22Rv1 (cell line): ENCODE data around the gene PTBP3.
A peak's percentile ranks its signal among the peaks of the same experiment; 100 is the strongest.

Experiments used
- H3K27ac ChIP-seq: fragments of 450-650 bp; 2 replicates; pipeline ENCODE4 v1.5.1; 2017
- ZFX ChIP-seq: fragments of 450-650 bp; IDR thresholded peaks from 2 replicates; pipeline ENCODE4 v1.6.1; 2017; ENCODE audit warnings: antibody characterized with exemption, borderline replicate concordance
- TF ChIP-seq, protein P1 (sequence below): fragments of 450-650 bp; IDR thresholded peaks from 2 replicates; pipeline ENCODE4 v1.5.1; 2017; ENCODE audit warnings: mild to moderate bottlenecking

PTBP3 gene

DNA sequence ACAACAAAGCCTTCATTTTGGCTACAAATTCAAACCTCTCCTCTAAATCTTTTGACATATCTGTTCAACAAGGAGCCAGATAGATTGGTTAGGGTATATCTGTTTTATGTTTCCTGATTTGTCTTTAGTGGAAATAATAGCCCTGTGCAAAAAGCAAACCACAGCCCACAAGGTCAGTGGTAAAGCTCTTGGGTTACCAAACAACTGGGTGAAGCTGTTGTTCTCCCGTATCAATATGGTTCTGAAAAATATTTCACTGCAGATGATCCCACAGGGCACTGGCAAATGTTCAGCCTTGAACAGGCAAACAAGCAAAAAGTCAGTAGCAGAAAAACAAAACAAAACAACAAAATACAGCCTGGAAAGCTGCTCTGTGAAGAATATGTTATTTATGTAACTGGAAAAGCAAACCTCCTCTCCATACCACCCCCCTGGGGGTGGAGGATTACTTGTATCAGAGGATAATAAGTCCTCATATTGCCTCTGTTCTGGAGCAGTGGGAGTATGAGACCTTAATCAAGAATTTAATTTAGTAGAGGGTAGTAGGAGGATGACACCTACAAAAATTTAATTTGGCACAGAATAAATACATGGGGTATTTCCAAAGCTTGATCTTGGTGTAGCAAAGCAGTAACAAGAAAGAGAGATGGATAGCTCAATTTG lies 20.8 kb upstream of the PTBP3 start:
- TF ChIP-seq, protein P1, sequence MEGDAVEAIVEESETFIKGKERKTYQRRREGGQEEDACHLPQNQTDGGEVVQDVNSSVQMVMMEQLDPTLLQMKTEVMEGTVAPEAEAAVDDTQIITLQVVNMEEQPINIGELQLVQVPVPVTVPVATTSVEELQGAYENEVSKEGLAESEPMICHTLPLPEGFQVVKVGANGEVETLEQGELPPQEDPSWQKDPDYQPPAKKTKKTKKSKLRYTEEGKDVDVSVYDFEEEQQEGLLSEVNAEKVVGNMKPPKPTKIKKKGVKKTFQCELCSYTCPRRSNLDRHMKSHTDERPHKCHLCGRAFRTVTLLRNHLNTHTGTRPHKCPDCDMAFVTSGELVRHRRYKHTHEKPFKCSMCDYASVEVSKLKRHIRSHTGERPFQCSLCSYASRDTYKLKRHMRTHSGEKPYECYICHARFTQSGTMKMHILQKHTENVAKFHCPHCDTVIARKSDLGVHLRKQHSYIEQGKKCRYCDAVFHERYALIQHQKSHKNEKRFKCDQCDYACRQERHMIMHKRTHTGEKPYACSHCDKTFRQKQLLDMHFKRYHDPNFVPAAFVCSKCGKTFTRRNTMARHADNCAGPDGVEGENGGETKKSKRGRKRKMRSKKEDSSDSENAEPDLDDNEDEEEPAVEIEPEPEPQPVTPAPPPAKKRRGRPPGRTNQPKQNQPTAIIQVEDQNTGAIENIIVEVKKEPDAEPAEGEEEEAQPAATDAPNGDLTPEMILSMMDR = no peak
- TF ChIP-seq ZFX = no peak
- no peak overlapping the region for H3K27ac ChIP-seq

DNA sequence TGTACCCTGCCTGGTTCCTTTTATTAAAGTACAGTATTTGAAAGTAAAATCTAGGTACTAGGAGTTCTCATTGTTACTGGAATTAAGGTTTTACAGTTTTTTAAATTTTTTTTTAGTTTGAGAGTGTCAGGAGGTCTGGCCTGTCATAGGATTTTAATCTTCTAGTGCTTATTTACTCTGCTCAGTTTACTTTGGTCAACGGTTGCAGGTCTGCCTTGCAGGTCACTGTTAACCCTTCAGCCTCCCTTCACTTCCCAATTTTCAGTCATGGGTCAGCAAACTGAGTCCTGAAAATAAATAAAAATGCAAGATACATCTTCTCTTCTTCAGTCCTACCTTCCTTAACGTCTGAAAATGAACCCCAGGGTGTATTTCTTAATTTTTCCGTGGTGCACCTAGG lies 18.8 kb upstream of the PTBP3 start:
- H3K27ac ChIP-seq = no peak overlapping the region
- TF ChIP-seq, protein P1 = no peak
- TF ChIP-seq ZFX = no peak

DNA sequence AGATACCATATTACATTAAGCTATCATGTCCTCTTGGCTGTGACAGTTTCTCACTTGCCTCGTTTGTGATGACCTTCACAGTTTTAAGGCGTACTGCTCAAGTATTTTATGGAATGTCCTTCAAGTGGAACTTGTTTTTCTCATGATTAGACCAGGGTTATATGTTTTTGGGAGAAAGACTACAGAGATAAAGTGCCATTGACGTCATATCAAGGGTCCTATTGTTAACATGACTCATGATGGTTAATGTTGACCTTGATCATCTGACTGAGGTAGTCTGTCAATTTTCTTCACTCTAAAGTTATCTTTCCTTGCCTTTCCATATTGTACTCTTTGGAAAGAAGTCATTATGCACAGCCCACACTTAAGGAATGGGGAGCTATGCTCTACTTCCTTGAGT lies 17.8 kb upstream of the PTBP3 start:
- no peak overlapping the region for H3K27ac ChIP-seq
- TF ChIP-seq ZFX = no peak
- TF ChIP-seq, protein P1 = no peak

DNA sequence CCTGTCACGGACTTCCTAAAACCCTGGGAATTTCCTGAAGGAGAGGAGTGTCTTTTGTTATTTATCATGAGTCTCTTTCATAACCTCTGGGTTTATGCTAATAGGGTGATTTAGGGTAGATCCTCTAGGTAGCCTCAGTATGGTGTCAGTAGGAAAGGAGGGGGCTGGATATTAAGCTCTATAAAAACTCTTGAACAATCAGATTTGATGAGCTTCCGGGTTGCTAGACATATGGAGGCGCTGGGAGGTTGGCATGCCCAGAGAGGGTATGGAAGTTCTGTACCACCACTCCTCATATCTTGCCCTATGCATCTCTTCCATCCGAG lies 15.6 kb upstream of the PTBP3 start:
- no peak for TF ChIP-seq ZFX
- H3K27ac ChIP-seq = no peak overlapping the region

DNA sequence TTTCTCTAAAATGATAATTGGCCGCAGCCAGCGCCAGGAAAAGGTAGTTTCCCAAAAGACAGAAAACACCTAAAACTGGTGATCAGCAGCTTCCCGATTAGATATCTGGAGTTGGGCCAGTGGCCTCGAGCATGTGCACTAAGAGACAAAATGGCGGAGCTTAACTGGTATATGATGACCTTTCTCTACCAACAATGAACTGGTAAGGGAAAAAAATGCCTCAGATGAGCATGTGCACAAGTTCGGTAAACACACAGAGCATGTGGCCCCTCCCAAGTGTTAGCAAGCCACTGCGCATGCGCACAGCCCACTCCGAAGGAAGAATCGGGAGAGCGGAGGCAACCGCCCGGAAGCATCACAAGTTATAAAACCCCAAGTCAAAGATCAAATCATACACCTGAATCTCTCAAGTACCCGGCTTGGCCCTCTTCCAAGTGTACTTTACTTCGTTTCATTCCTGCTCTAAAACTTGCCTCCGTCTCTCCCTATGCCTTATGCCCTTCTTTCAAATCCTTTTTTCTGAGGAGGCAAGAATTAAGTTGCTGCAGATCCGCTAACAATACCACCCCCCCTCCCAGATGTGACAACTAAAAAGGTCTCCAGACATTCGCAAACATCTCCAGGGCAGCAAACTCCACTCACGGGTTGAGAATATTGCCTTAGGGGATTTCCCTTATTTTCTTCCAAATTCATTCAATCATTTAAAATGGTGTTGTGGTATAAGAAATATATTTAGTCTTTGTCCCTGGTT lies 15.0 kb upstream of the PTBP3 start:
- TF ChIP-seq ZFX = no peak
- TF ChIP-seq, protein P1 = no peak
- H3K27ac ChIP-seq = no peak overlapping the region

DNA sequence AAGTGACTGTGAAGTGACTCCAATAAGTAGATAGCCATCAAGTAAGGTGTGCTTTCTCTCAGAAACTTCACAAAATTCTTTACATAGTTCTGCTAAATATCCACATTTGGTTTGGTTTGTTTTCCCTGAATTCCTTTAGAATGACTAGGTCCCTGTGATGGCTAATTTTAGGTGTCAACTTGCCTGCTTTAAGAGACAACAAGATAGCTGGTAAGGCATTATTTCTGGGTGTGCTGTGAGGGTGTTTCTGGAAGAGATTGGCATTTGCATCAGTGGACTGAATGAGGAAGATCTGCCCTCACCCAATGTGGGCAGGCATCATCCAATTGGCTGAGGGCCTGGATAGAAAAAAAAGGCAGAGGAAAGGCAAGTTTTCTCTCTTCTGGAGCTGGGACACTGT lies 8.3 kb upstream of the PTBP3 start:
- H3K27ac ChIP-seq = peak overlapping the region; percentile 16; the same call in 1 of the 2 replicates
- no peak for TF ChIP-seq ZFX
- TF ChIP-seq, protein P1 = no peak

DNA sequence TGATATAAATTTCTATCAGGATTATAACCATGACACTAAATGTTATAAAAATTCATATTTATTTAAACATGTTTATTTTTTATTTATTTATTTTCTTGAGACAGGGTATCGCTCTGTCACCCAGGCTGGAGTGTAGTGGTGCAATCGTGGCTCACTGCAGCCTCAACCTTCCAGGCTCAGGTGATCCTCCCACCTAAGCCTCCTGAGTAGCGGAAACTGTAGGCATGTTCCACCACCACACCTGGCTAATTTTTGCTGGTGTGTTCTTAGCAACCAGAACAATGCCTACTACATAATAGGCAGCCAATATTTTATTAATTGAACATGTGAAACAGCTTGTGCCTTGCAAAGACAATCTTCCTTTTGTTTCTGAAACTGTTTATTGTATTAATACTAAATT lies 6.5 kb upstream of the PTBP3 start:
- no peak for TF ChIP-seq ZFX
- no peak overlapping the region for H3K27ac ChIP-seq

DNA sequence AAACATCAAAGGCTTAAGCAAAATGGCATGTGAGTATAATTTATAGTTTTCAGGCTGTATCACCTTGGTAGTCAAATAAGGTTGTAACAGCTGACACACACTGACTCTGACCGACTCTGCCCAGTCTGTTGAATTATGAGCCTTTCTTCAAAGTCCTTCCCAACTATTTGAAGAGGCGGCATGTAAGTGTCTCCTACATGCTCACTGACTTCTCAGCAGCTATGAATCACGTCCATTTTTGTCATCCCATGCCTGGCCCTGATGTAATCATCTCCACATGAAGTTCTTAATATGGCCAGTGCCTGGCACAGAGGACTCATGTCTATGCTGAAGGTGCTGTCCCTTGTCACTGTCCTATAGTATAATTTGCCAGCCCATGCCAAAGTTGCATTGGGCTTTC lies 5.1 kb upstream of the PTBP3 start:
- TF ChIP-seq, protein P1 = no peak
- TF ChIP-seq ZFX = no peak
- H3K27ac ChIP-seq = peak overlapping the region; percentile 87
